Astrocyte (in vitro differentiated cells and primary cell): ENCODE data around the gene PSME3IP1. TPM values are rescaled to one million over a fixed set of nuclear protein-coding genes. Genes with fewer than 3 reads are reported as not detected.

Experiments used
- DNase-seq: peaks from one replicate; pipeline ENCODE4 v3.0.0-alpha.2; 2010; ENCODE audit warnings: low read depth
- FAIRE-seq: peaks from 2 replicates; lab custom pipeline; 2011; peaks lifted over from hg19 to GRCh38; lab: Jason Lieb, UNC
- H2AFZ ChIP-seq: 2 replicates; pipeline ENCODE4 v1.6.0; 2012; ENCODE audit warnings: low read depth, low read length, inconsistent platforms
- H3K27ac ChIP-seq: 2 replicates; pipeline ENCODE4 v1.5.1; 2011; ENCODE audit warnings: low read depth, low read length, inconsistent platforms
- H3K27me3 ChIP-seq: 2 replicates; pipeline ENCODE4 v1.6.0; 2011; ENCODE audit warnings: low read length, inconsistent platforms; ENCODE audit not compliant: insufficient read depth
- H3K36me3 ChIP-seq: 2 replicates; pipeline ENCODE4 v1.5.1; 2011; ENCODE audit warnings: low read length, inconsistent platforms; ENCODE audit not compliant: insufficient read depth
- H3K4me1 ChIP-seq: 2 replicates; pipeline ENCODE4 v1.5.1; 2011; ENCODE audit warnings: low read length, inconsistent platforms; ENCODE audit not compliant: insufficient read depth
- H3K4me2 ChIP-seq: 2 replicates; pipeline ENCODE4 v1.6.0; 2012; ENCODE audit warnings: low read length, inconsistent platforms
- H3K4me3 ChIP-seq: 2 replicates; pipeline ENCODE4 v1.5.1; 2011; ENCODE audit warnings: low read depth, mild to moderate bottlenecking, low read length, inconsistent platforms; ENCODE audit not compliant: insufficient read depth
- H3K79me2 ChIP-seq: 2 replicates; pipeline ENCODE4 v1.6.0; 2012; ENCODE audit warnings: mild to moderate bottlenecking, low read length, inconsistent platforms; ENCODE audit not compliant: insufficient read depth
- H3K9ac ChIP-seq: 2 replicates; pipeline ENCODE4 v1.6.0; 2012; ENCODE audit warnings: mild to moderate bottlenecking, low read length, inconsistent platforms
- H3K9me3 ChIP-seq: 2 replicates; pipeline ENCODE4 v1.5.1; 2012; ENCODE audit warnings: low read depth, mild to moderate bottlenecking, low read length, inconsistent platforms; ENCODE audit not compliant: insufficient read depth
- H4K20me1 ChIP-seq: 2 replicates; pipeline ENCODE4 v1.6.0; 2012; ENCODE audit warnings: low read length, inconsistent platforms; ENCODE audit not compliant: insufficient read depth
- H3K27ac Mint-ChIP-seq: one replicate; pipeline ENCODE4 v1.8.0; 2021; ENCODE audit warnings: mild to moderate bottlenecking, mixed read lengths; ENCODE audit not compliant: unreplicated experiment
- H3K27me3 Mint-ChIP-seq: one replicate; pipeline ENCODE4 v1.8.0; 2021; ENCODE audit warnings: low read depth, mixed read lengths; ENCODE audit not compliant: unreplicated experiment
- H3K36me3 Mint-ChIP-seq: one replicate; pipeline ENCODE4 v1.8.0; 2021; ENCODE audit warnings: low read depth, mixed read lengths; ENCODE audit not compliant: unreplicated experiment
- H3K4me1 Mint-ChIP-seq: one replicate; pipeline ENCODE4 v1.8.0; 2021; ENCODE audit warnings: low read depth, mixed read lengths; ENCODE audit not compliant: unreplicated experiment
- H3K4me3 Mint-ChIP-seq: one replicate; pipeline ENCODE4 v1.8.0; 2021; ENCODE audit warnings: mild to moderate bottlenecking, moderate library complexity, mixed read lengths; ENCODE audit not compliant: unreplicated experiment
- H3K9me3 Mint-ChIP-seq: one replicate; pipeline ENCODE4 v1.8.0; 2021; ENCODE audit warnings: mild to moderate bottlenecking, mixed read lengths; ENCODE audit not compliant: unreplicated experiment
- EZH2 ChIP-seq: IDR thresholded peaks from 2 replicates; pipeline ENCODE4 v1.6.1; 2012; ENCODE audit warnings: mild to moderate bottlenecking, low read length, inconsistent platforms; ENCODE audit not compliant: insufficient read depth
- total RNA-seq: library from RNA; stranded (reverse); gene quantifications from 2 replicates; pipeline ENCODE4 v1.2.1, GENCODE V29; 2021
- TF ChIP-seq, protein P1 (sequence below): IDR thresholded peaks from 2 replicates; pipeline ENCODE4 v1.5.1; 2011; ENCODE audit warnings: low read depth, mild to moderate bottlenecking, inconsistent platforms, low read length, moderate library complexity; ENCODE audit not compliant: insufficient read depth

The PSME3IP1 gene
- total RNA-seq, 1 donor from 2014 or later = 78.8 TPM

- TF ChIP-seq, protein P1, sequence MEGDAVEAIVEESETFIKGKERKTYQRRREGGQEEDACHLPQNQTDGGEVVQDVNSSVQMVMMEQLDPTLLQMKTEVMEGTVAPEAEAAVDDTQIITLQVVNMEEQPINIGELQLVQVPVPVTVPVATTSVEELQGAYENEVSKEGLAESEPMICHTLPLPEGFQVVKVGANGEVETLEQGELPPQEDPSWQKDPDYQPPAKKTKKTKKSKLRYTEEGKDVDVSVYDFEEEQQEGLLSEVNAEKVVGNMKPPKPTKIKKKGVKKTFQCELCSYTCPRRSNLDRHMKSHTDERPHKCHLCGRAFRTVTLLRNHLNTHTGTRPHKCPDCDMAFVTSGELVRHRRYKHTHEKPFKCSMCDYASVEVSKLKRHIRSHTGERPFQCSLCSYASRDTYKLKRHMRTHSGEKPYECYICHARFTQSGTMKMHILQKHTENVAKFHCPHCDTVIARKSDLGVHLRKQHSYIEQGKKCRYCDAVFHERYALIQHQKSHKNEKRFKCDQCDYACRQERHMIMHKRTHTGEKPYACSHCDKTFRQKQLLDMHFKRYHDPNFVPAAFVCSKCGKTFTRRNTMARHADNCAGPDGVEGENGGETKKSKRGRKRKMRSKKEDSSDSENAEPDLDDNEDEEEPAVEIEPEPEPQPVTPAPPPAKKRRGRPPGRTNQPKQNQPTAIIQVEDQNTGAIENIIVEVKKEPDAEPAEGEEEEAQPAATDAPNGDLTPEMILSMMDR = no peak
- TF ChIP-seq EZH2 = no peak
- no peak overlapping the region for H3K27ac ChIP-seq
- Mint-ChIP-seq H3K9me3 (no peaks in the 10 kb centered on the region), H3K27me3 (no peaks in the 10 kb centered on the region), H3K4me3 (no peak overlapping the region), H3K36me3 (peaks cover 25% of the 10 kb centered on the region), H3K4me1 (no peaks in the 10 kb centered on the region), H3K27ac (no peak overlapping the region)
- H3K4me2 ChIP-seq = no peak overlapping the region
- H3K4me3 ChIP-seq = no peak overlapping the region
- DNase-seq (no peak), FAIRE-seq (no peak)
- H3K27me3 ChIP-seq = no peaks in the 10 kb centered on the region
- H3K4me1 ChIP-seq = no peaks in the 10 kb centered on the region
- H3K9ac ChIP-seq = no peak overlapping the region
- H4K20me1 ChIP-seq = no peaks in the 10 kb centered on the region
- H2AFZ ChIP-seq = no peak overlapping the region
- no peaks in the 10 kb centered on the region for H3K79me2 ChIP-seq
- no peaks in the 10 kb centered on the region for H3K9me3 ChIP-seq
- peaks cover 22% of the 10 kb centered on the region for H3K36me3 ChIP-seq
Observed at GRCh38 chr16:57157533-57157932, 28.3 kb downstream of the PSME3IP1 start.

DNA sequence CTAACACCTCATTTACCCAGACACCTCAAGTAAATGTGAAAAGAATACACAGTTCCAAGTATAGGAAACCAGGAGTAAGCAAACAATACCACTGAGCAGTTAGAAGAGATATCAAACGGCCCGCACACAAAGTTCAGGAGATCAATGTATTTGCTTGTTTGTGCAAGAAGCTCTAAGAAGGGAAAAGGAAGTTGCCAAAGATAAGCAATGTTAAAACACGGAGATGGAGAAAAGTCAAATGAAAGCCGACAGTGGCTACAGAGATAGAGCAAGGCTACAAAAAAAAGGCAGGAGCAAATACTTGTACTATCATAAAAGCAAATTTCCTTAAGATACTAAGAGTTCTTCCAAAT lies 29.5 kb downstream of the PSME3IP1 start:
- Mint-ChIP-seq H3K4me1 (no peaks in the 10 kb centered on the region), H3K9me3 (no peaks in the 10 kb centered on the region), H3K4me3 (no peak overlapping the region), H3K27ac (no peak overlapping the region), H3K27me3 (no peaks in the 10 kb centered on the region), H3K36me3 (peaks cover 30% of the 10 kb centered on the region)
- TF ChIP-seq, protein P1 = no peak
- TF ChIP-seq EZH2 = no peak
- Histone ChIP-seq H2AFZ (no peak overlapping the region), H3K4me3 (no peak overlapping the region), H3K9ac (no peak overlapping the region), H3K4me2 (no peak overlapping the region), H3K4me1 (no peaks in the 10 kb centered on the region), H3K9me3 (no peaks in the 10 kb centered on the region), H3K27me3 (no peaks in the 10 kb centered on the region), H3K36me3 (peaks cover 26% of the 10 kb centered on the region), H3K79me2 (no peaks in the 10 kb centered on the region), H4K20me1 (no peaks in the 10 kb centered on the region), H3K27ac (no peak overlapping the region)
- no peak for DNase-seq
- no peak for FAIRE-seq

- Mint-ChIP-seq H3K36me3 (peaks cover 30% of the 10 kb centered on the region), H3K4me1 (peaks cover 3% of the 10 kb centered on the region), H3K27ac (no peak overlapping the region), H3K9me3 (no peaks in the 10 kb centered on the region), H3K27me3 (no peaks in the 10 kb centered on the region), H3K4me3 (no peak overlapping the region)
- H3K4me2 ChIP-seq = no peak overlapping the region
- TF ChIP-seq, protein P1 = no peak
- no peak for TF ChIP-seq EZH2
- peaks cover 23% of the 10 kb centered on the region for H3K36me3 ChIP-seq
- no peaks in the 10 kb centered on the region for H3K27me3 ChIP-seq
- H4K20me1 ChIP-seq = no peaks in the 10 kb centered on the region
- no peak overlapping the region for H3K4me3 ChIP-seq
- H3K27ac ChIP-seq = no peak overlapping the region
- no peaks in the 10 kb centered on the region for H3K9me3 ChIP-seq
- H2AFZ ChIP-seq = no peak overlapping the region
- no peaks in the 10 kb centered on the region for H3K4me1 ChIP-seq
- no peak for DNase-seq
- H3K79me2 ChIP-seq = no peaks in the 10 kb centered on the region
- no peak overlapping the region for H3K9ac ChIP-seq
- FAIRE-seq = no peak
Observed at GRCh38 chr16:57155702-57156350, 30.0 kb downstream of the PSME3IP1 start.
